ENCODE measurements around the gene RUNX2. TPM values are rescaled to one million over a fixed set of nuclear protein-coding genes. Genes with fewer than 3 reads are reported as not detected.
A peak's percentile ranks its signal among the peaks of the same experiment; 100 is the strongest.

RUNX2 gene
- total RNA-seq, 1 experiment from 2014 or later = 9.3 TPM

- H3K36me3 Mint-ChIP-seq (ENCODE audit: insufficient read depth, unreplicated experiment) = peaks cover 10% of the 10 kb centered on the region
- intact Hi-C loops (cut with micrococcal nuclease) = no loop called here
- no peak for DNase-seq (ENCODE audit: unreplicated experiment)
- no peaks in the 10 kb centered on the region for H3K4me1 Mint-ChIP-seq (ENCODE audit: insufficient read depth, unreplicated experiment)
- H3K27me3 Mint-ChIP-seq (ENCODE audit: insufficient read depth, unreplicated experiment) = no peaks in the 10 kb centered on the region
- TF ChIP-seq, protein P1, sequence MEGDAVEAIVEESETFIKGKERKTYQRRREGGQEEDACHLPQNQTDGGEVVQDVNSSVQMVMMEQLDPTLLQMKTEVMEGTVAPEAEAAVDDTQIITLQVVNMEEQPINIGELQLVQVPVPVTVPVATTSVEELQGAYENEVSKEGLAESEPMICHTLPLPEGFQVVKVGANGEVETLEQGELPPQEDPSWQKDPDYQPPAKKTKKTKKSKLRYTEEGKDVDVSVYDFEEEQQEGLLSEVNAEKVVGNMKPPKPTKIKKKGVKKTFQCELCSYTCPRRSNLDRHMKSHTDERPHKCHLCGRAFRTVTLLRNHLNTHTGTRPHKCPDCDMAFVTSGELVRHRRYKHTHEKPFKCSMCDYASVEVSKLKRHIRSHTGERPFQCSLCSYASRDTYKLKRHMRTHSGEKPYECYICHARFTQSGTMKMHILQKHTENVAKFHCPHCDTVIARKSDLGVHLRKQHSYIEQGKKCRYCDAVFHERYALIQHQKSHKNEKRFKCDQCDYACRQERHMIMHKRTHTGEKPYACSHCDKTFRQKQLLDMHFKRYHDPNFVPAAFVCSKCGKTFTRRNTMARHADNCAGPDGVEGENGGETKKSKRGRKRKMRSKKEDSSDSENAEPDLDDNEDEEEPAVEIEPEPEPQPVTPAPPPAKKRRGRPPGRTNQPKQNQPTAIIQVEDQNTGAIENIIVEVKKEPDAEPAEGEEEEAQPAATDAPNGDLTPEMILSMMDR (IDR thresholded peaks at IDR 0.05; ENCODE audit: unreplicated experiment) = no peak
- no peak overlapping the region for H3K4me3 Mint-ChIP-seq (ENCODE audit: unreplicated experiment)
- BruUV-seq (replicated peaks) = no TSS peak
- ChIA-PET CTCF (no interaction called here), POLR2A (no interaction called here)
- no peak overlapping the region for H3K27ac Mint-ChIP-seq (ENCODE audit: low read depth, unreplicated experiment)
- no peaks in the 10 kb centered on the region for H3K9me3 Mint-ChIP-seq (ENCODE audit: unreplicated experiment)
These were observed 167.9 kb downstream of the RUNX2 start for GRCh38 chr6:45496085-45496433.

GRCh38 chr6:45498591-45498990 is 170.5 kb downstream of the RUNX2 start:
- DNase-seq (ENCODE audit: unreplicated experiment) = no peak
- no peaks in the 10 kb centered on the region for H3K27me3 Mint-ChIP-seq (ENCODE audit: insufficient read depth, unreplicated experiment)
- no peak overlapping the region for H3K4me3 Mint-ChIP-seq (ENCODE audit: unreplicated experiment)
- no peak overlapping the region for H3K27ac Mint-ChIP-seq (ENCODE audit: low read depth, unreplicated experiment)
- POLR2A ChIA-PET = interaction anchor here (1.0 to 1.2 kb wide), 2 partner anchors 11 to 12 kb away, joined by 3 read pairs; no protein-coding TSS in a partner anchor
- TF ChIP-seq, protein P1 (IDR thresholded peaks at IDR 0.05; ENCODE audit: unreplicated experiment) = no peak
- peaks cover 12% of the 10 kb centered on the region for H3K4me1 Mint-ChIP-seq (ENCODE audit: insufficient read depth, unreplicated experiment)
- BruUV-seq (replicated peaks) = no TSS peak
- intact Hi-C loops (cut with micrococcal nuclease) = no loop called here
- peaks cover 10% of the 10 kb centered on the region for H3K36me3 Mint-ChIP-seq (ENCODE audit: insufficient read depth, unreplicated experiment)
- CTCF ChIA-PET = no interaction called here
- H3K9me3 Mint-ChIP-seq (ENCODE audit: unreplicated experiment) = no peaks in the 10 kb centered on the region

- H3K36me3 Mint-ChIP-seq (ENCODE audit: insufficient read depth, unreplicated experiment) = no peaks in the 10 kb centered on the region
- DNase-seq (ENCODE audit: unreplicated experiment) = no peak
- no peak overlapping the region for H3K4me3 Mint-ChIP-seq (ENCODE audit: unreplicated experiment)
- H3K9me3 Mint-ChIP-seq (ENCODE audit: unreplicated experiment) = no peaks in the 10 kb centered on the region
- CTCF ChIA-PET = interaction anchor here (0.6 to 1.5 kb wide), 3 partner anchors 20 to 1604 kb away, joined by 3 to 4 read pairs (median 3); no protein-coding TSS in a partner anchor
- peaks cover 31% of the 10 kb centered on the region for H3K4me1 Mint-ChIP-seq (ENCODE audit: insufficient read depth, unreplicated experiment)
- no peaks in the 10 kb centered on the region for H3K27me3 Mint-ChIP-seq (ENCODE audit: insufficient read depth, unreplicated experiment)
- no peak overlapping the region for H3K27ac Mint-ChIP-seq (ENCODE audit: low read depth, unreplicated experiment)
- intact Hi-C loops (cut with micrococcal nuclease) = no loop called here
- TF ChIP-seq, protein P1 (IDR thresholded peaks at IDR 0.05; ENCODE audit: unreplicated experiment) = peak; percentile 10
- POLR2A ChIA-PET = interaction anchor here (1.3 to 1.6 kb wide), 2 partner anchors 17 to 28 kb away, joined by 5 to 7 read pairs; no protein-coding TSS in a partner anchor
- BruUV-seq (replicated peaks) = no TSS peak
These were observed 173.0 kb downstream of the RUNX2 start for GRCh38 chr6:45500924-45501816.

- Mint-ChIP-seq H3K4me1 (ENCODE audit: insufficient read depth, unreplicated experiment) (peaks cover 32% of the 10 kb centered on the region), H3K36me3 (ENCODE audit: insufficient read depth, unreplicated experiment) (no peaks in the 10 kb centered on the region), H3K9me3 (ENCODE audit: unreplicated experiment) (no peaks in the 10 kb centered on the region), H3K4me3 (ENCODE audit: unreplicated experiment) (no peak overlapping the region), H3K27me3 (ENCODE audit: insufficient read depth, unreplicated experiment) (no peaks in the 10 kb centered on the region), H3K27ac (ENCODE audit: low read depth, unreplicated experiment) (no peak overlapping the region)
- no peak for DNase-seq (ENCODE audit: unreplicated experiment)
- TF ChIP-seq, protein P1 (IDR thresholded peaks at IDR 0.05; ENCODE audit: unreplicated experiment) = no peak
- intact Hi-C loops (cut with micrococcal nuclease) = no loop called here
- POLR2A ChIA-PET = interaction anchor here (1.3 kb wide), 1 partner anchor 27 kb away, joined by 7 read pairs; no protein-coding TSS in a partner anchor
- BruUV-seq (replicated peaks) = no TSS peak
- CTCF ChIA-PET = interaction anchor here (0.6 to 1.0 kb wide), 3 partner anchors 43 to 262 kb away, joined by 3 read pairs; no protein-coding TSS in a partner anchor
These were observed 174.3 kb downstream of the RUNX2 start for GRCh38 chr6:45502456-45502855.
